ENCODE measurements around the gene PIK3AP1. TPM values are rescaled to one million over a fixed set of nuclear protein-coding genes. Genes with fewer than 3 reads are reported as not detected.
"Not testable (repeated sequence)": the region's sequence is repeated elsewhere in the genome, so short reads cannot be mapped to it uniquely, and the experiment has no call there.

PIK3AP1 gene
- polyA plus RNA-seq, 3 donors from 2014 or later, result 87.4 to 186 (median 98.3) TPM

- H3K27me3 Mint-ChIP-seq (ENCODE audit: low read depth in 3 of 3), result peaks cover 0 to 2% (median 2%) of the 10 kb centered on the region in 3 donors
- H3K27ac Mint-ChIP-seq, result peak overlapping the region; percentile 72 to 93 (median 88)
- no peak for DNase-seq
- peak overlapping the region; percentile 42 to 74 (median 67) for H3K4me3 Mint-ChIP-seq
- H3K9me3 Mint-ChIP-seq, result no peaks in the 10 kb centered on the region
- H3K36me3 Mint-ChIP-seq, result peaks cover 4 to 23% (median 15%) of the 10 kb centered on the region in 3 donors
- H3K4me1 Mint-ChIP-seq, result peaks cover 86 to 96% of the 10 kb centered on the region in 2 donors
Observed at GRCh38 chr10:96687317-96688012, 32.8 kb downstream of the PIK3AP1 start.

GRCh38 chr10:96686514-96686913 lies 33.8 kb downstream of the PIK3AP1 start:
- Mint-ChIP-seq H3K9me3 (no peaks in the 10 kb centered on the region), H3K27me3 (ENCODE audit: low read depth in 3 of 3) (peaks cover 0 to 2% (median 2%) of the 10 kb centered on the region in 3 donors), H3K27ac (peak overlapping the region in 5 of 6 donors; percentile 50 to 91 (median 88)), H3K4me3 (peak overlapping the region in 2 of 5 donors; percentile 12 to 24), H3K4me1 (peaks cover 89 to 100% of the 10 kb centered on the region in 2 donors), H3K36me3 (peaks cover 4 to 22% (median 15%) of the 10 kb centered on the region in 3 donors)
- DNase-seq, result no peak

GRCh38 chr10:96685306-96685705 lies 35.0 kb downstream of the PIK3AP1 start:
- H3K36me3 Mint-ChIP-seq, result peaks cover 16 to 25% (median 17%) of the 10 kb centered on the region in 3 donors
- peak overlapping the region; percentile 58 to 76 (median 66) for H3K4me3 Mint-ChIP-seq
- no peaks in the 10 kb centered on the region for H3K9me3 Mint-ChIP-seq
- DNase-seq, result peak in 2 of 3 donors; percentile 22 to 26
- H3K27me3 Mint-ChIP-seq (ENCODE audit: low read depth in 3 of 3), result peaks cover 0 to 2% (median 2%) of the 10 kb centered on the region in 3 donors
- peak overlapping the region; percentile 72 to 91 (median 86) for H3K27ac Mint-ChIP-seq
- peaks cover 83 to 100% of the 10 kb centered on the region in 2 donors for H3K4me1 Mint-ChIP-seq

- DNase-seq, result peak in 1 of 3 donors; percentile 29
- Mint-ChIP-seq H3K4me3 (peak overlapping the region; percentile 58 to 78 (median 68)), H3K27ac (peak overlapping the region; percentile 72 to 91 (median 86)), H3K9me3 (no peaks in the 10 kb centered on the region), H3K27me3 (ENCODE audit: low read depth in 3 of 3) (peaks cover 0 to 2% (median 2%) of the 10 kb centered on the region in 3 donors), H3K4me1 (peaks cover 82 to 100% of the 10 kb centered on the region in 2 donors), H3K36me3 (peaks cover 15 to 23% (median 21%) of the 10 kb centered on the region in 3 donors)
Observed at GRCh38 chr10:96684826-96685225, 35.5 kb downstream of the PIK3AP1 start.

- H3K4me3 Mint-ChIP-seq, result peak overlapping the region in 4 of 5 donors; percentile 11 to 78 (median 60)
Observed at GRCh38 chr10:96683710-96684109, 36.6 kb downstream of the PIK3AP1 start.

GRCh38 chr10:96683065-96683464 lies 37.2 kb downstream of the PIK3AP1 start:
- Mint-ChIP-seq H3K4me1 (peaks cover 81 to 98% of the 10 kb centered on the region in 2 donors), H3K27ac (peak overlapping the region; percentile 4 to 91 (median 84)), H3K4me3 (no peak overlapping the region)

More at GRCh38 chr10:96683710-96684109, 36.6 kb downstream of the PIK3AP1 start:
- Mint-ChIP-seq H3K27ac (peak overlapping the region; percentile 72 to 91 (median 84)), H3K4me1 (peaks cover 83 to 100% of the 10 kb centered on the region in 2 donors), H3K36me3 (peaks cover 12 to 19% (median 16%) of the 10 kb centered on the region in 3 donors), H3K9me3 (no peaks in the 10 kb centered on the region), H3K27me3 (ENCODE audit: low read depth in 3 of 3) (peaks cover 0 to 2% (median 2%) of the 10 kb centered on the region in 3 donors)
- DNase-seq, result no peak

GRCh38 chr10:96681524-96681923 lies 38.8 kb downstream of the PIK3AP1 start:
- peaks cover 0 to 8% (median 5%) of the 10 kb centered on the region in 3 donors for H3K27me3 Mint-ChIP-seq (ENCODE audit: low read depth in 3 of 3)
- no peak for DNase-seq

More at GRCh38 chr10:96683065-96683464, 37.2 kb downstream of the PIK3AP1 start:
- DNase-seq, result no peak
- peaks cover 0 to 2% (median 2%) of the 10 kb centered on the region in 3 donors for H3K27me3 Mint-ChIP-seq (ENCODE audit: low read depth in 3 of 3)
- H3K9me3 Mint-ChIP-seq, result no peaks in the 10 kb centered on the region
- H3K36me3 Mint-ChIP-seq, result peaks cover 12 to 19% (median 16%) of the 10 kb centered on the region in 3 donors

GRCh38 chr10:96680463-96680862 lies 39.9 kb downstream of the PIK3AP1 start:
- peaks cover 0 to 10% (median 5%) of the 10 kb centered on the region in 3 donors for H3K27me3 Mint-ChIP-seq (ENCODE audit: low read depth in 3 of 3)
- H3K4me3 Mint-ChIP-seq, DNase-seq, H3K9me3 Mint-ChIP-seq: not testable (repeated sequence)
- peaks cover 16 to 18% (median 18%) of the 10 kb centered on the region in 3 donors for H3K36me3 Mint-ChIP-seq
- H3K27ac Mint-ChIP-seq, result peak overlapping the region in 5 of 6 donors; percentile 18 to 76 (median 38)
- H3K4me1 Mint-ChIP-seq, result peaks cover 78 to 96% of the 10 kb centered on the region in 2 donors

More at GRCh38 chr10:96681524-96681923, 38.8 kb downstream of the PIK3AP1 start:
- no peak overlapping the region for H3K4me3 Mint-ChIP-seq
- H3K36me3 Mint-ChIP-seq, result peaks cover 16 to 18% (median 18%) of the 10 kb centered on the region in 3 donors
- no peaks in the 10 kb centered on the region for H3K9me3 Mint-ChIP-seq
- peak overlapping the region; percentile 31 to 82 (median 61) for H3K27ac Mint-ChIP-seq
- peaks cover 79 to 96% of the 10 kb centered on the region in 2 donors for H3K4me1 Mint-ChIP-seq

- peak overlapping the region; percentile 12 to 58 (median 29) for H3K4me3 Mint-ChIP-seq
- peaks cover 78 to 96% of the 10 kb centered on the region in 2 donors for H3K4me1 Mint-ChIP-seq
- DNase-seq, result no peak
- H3K27me3 Mint-ChIP-seq (ENCODE audit: low read depth in 3 of 3), result peaks cover 0 to 8% (median 8%) of the 10 kb centered on the region in 3 donors
- no peaks in the 10 kb centered on the region for H3K9me3 Mint-ChIP-seq
- H3K36me3 Mint-ChIP-seq, result peaks cover 16 to 18% (median 18%) of the 10 kb centered on the region in 3 donors
- H3K27ac Mint-ChIP-seq, result peak overlapping the region; percentile 76 to 97 (median 86)
Observed at GRCh38 chr10:96678725-96679124, 41.6 kb downstream of the PIK3AP1 start.

GRCh38 chr10:96676272-96677112 lies 43.8 kb downstream of the PIK3AP1 start:
- H3K4me3 Mint-ChIP-seq, result peak overlapping the region; percentile 56 to 87 (median 79)

GRCh38 chr10:96675846-96676245 lies 44.5 kb downstream of the PIK3AP1 start:
- Mint-ChIP-seq H3K36me3 (peaks cover 14 to 16% (median 16%) of the 10 kb centered on the region in 3 donors), H3K4me1 (peaks cover 85 to 96% of the 10 kb centered on the region in 2 donors), H3K4me3 (peak overlapping the region; percentile 33 to 78 (median 60))

More at GRCh38 chr10:96676272-96677112, 43.8 kb downstream of the PIK3AP1 start:
- no peak for DNase-seq
- peaks cover 82 to 96% of the 10 kb centered on the region in 2 donors for H3K4me1 Mint-ChIP-seq
- peaks cover 18 to 22% (median 21%) of the 10 kb centered on the region in 3 donors for H3K36me3 Mint-ChIP-seq
- no peaks in the 10 kb centered on the region for H3K9me3 Mint-ChIP-seq
- H3K27ac Mint-ChIP-seq, result peak overlapping the region; percentile 95 to 99 (median 96)
- peaks cover 11 to 21% (median 17%) of the 10 kb centered on the region in 3 donors for H3K27me3 Mint-ChIP-seq (ENCODE audit: low read depth in 3 of 3)

GRCh38 chr10:96673318-96674099 lies 46.8 kb downstream of the PIK3AP1 start:
- Mint-ChIP-seq H3K27me3 (ENCODE audit: low read depth in 3 of 3) (peaks cover 19 to 39% (median 30%) of the 10 kb centered on the region in 3 donors), H3K36me3 (peaks cover 8 to 10% (median 9%) of the 10 kb centered on the region in 3 donors), H3K4me3 (peak overlapping the region; percentile 76 to 88 (median 84)), H3K9me3 (no peaks in the 10 kb centered on the region), H3K4me1 (peaks cover 91 to 96% of the 10 kb centered on the region in 2 donors), H3K27ac (peak overlapping the region; percentile 96 to 99 (median 98))
- DNase-seq, result peak; percentile 51 to 61 (median 57)

More at GRCh38 chr10:96675846-96676245, 44.5 kb downstream of the PIK3AP1 start:
- Mint-ChIP-seq H3K27me3 (ENCODE audit: low read depth in 3 of 3) (peaks cover 13 to 27% (median 24%) of the 10 kb centered on the region in 3 donors), H3K9me3 (no peaks in the 10 kb centered on the region), H3K27ac (peak overlapping the region; percentile 95 to 99 (median 96))
- no peak for DNase-seq

All from immature natural killer cell (primary cell).